Measurements from ENCODE around the gene MUC7.

DNA sequence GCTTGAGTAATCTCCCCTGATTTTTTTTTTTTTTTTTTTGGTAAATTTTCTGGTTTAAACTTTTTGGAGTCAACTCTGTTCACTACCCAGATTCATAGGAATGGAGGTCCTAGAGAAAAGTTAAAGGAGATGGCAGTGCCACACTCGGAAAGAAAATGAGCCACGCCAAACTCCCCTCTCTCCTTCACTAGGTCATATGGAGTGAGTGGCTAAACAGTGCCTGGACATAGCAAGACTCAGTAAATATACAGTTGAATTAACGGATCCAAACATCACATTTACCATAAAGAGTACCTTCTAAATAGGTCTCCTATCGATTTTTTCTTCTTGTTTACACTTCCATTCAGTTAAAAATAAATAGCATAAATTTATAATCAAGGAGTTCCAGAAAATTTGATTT, 32.7 kb downstream of the MUC7 start:
- TF ChIP-seq POLR2AphosphoS5 (IDR thresholded peaks at IDR 0.05; ENCODE audit: low read depth, low read length) (no peak), TAF1 (IDR thresholded peaks at IDR 0.05; ENCODE audit: low read depth, low read length) (no peak), POLR2A (IDR thresholded peaks at IDR 0.05; ENCODE audit: low read depth, low read length) (no peak), SPI1 (IDR thresholded peaks at IDR 0.05; ENCODE audit: low read depth, low read length) (no peak), POU2F2 (IDR thresholded peaks at IDR 0.05; ENCODE audit: low read depth, low read length) (no peak)

All from GM12891 (cell line).